ENCODE measurements around the gene BRD4. TPM values are rescaled to one million over a fixed set of nuclear protein-coding genes. Genes with fewer than 3 reads are reported as not detected.

BRD4 gene
- total RNA-seq, 1 donor, result 25.3 TPM

GRCh38 chr19:15218501-15218900 lies 113.8 kb downstream of the BRD4 start:
- no peak for TF ChIP-seq CTCF (IDR thresholded peaks at IDR 0.05; ENCODE audit: insufficient read depth, low read length)
- no peak for DNase-seq (ENCODE audit: low read depth)
- no peak overlapping the region for H3K4me3 ChIP-seq (ENCODE audit: low read depth, low read length)

GRCh38 chr19:15216363-15216762 lies 116.0 kb downstream of the BRD4 start:
- no peak overlapping the region for H3K4me3 ChIP-seq (ENCODE audit: low read depth, low read length)
- no peak for TF ChIP-seq CTCF (IDR thresholded peaks at IDR 0.05; ENCODE audit: insufficient read depth, low read length)
- no peak for DNase-seq (ENCODE audit: low read depth)

GRCh38 chr19:15213715-15214381 lies 118.5 kb downstream of the BRD4 start:
- TF ChIP-seq CTCF (IDR thresholded peaks at IDR 0.05; ENCODE audit: insufficient read depth, low read length), result no peak
- no peak overlapping the region for H3K4me3 ChIP-seq (ENCODE audit: low read depth, low read length)
- peak; percentile 50 for DNase-seq (ENCODE audit: low read depth)

- DNase-seq (ENCODE audit: low read depth), result no peak
- TF ChIP-seq CTCF (IDR thresholded peaks at IDR 0.05; ENCODE audit: insufficient read depth, low read length), result no peak
- no peak overlapping the region for H3K4me3 ChIP-seq (ENCODE audit: low read depth, low read length)
Measured at GRCh38 chr19:15212711-15213110, 119.6 kb downstream of the BRD4 start.

- TF ChIP-seq CTCF (IDR thresholded peaks at IDR 0.05; ENCODE audit: insufficient read depth, low read length), result no peak
- DNase-seq (ENCODE audit: low read depth), result peak; percentile 59
Measured at GRCh38 chr19:15210323-15210781, 122.0 kb downstream of the BRD4 start.

GRCh38 chr19:15201374-15202023 lies 130.8 kb downstream of the BRD4 start:
- no peak for TF ChIP-seq CTCF (IDR thresholded peaks at IDR 0.05; ENCODE audit: insufficient read depth, low read length)
- DNase-seq (ENCODE audit: low read depth), result no peak
- H3K4me3 ChIP-seq (ENCODE audit: low read depth, low read length), result no peak overlapping the region

More at GRCh38 chr19:15210323-15210781, 122.0 kb downstream of the BRD4 start:
- no peak overlapping the region for H3K4me3 ChIP-seq (ENCODE audit: low read depth, low read length)
